HG02981 (cell line): ENCODE results near the gene TNIK.
"Not testable (repeated sequence)": the region's sequence is repeated elsewhere in the genome, so short reads cannot be mapped to it uniquely, and the experiment has no call there.

Source experiments
- ATAC-seq: cut with Tn5 transposase; IDR thresholded peaks from one replicate; pipeline ENCODE4 v1.9.1; 2021; ENCODE audit warnings: mild to moderate bottlenecking, moderate library complexity; ENCODE audit not compliant: unreplicated experiment

Gene TNIK

GRCh38 chr3:171388527-171388926, 71.7 kb downstream of the TNIK start:
- ATAC-seq = no peak

- ATAC-seq = no peak
Measured at GRCh38 chr3:171387062-171387461, 73.1 kb downstream of the TNIK start.

GRCh38 chr3:171385086-171385485, 75.1 kb downstream of the TNIK start:
- ATAC-seq = no peak

- ATAC-seq = no peak
Measured at GRCh38 chr3:171384101-171384891, 75.9 kb downstream of the TNIK start.

GRCh38 chr3:171383206-171384018, 76.8 kb downstream of the TNIK start:
- no peak for ATAC-seq

- not testable (repeated sequence) for ATAC-seq
Measured at GRCh38 chr3:171382347-171382746, 77.9 kb downstream of the TNIK start.

- ATAC-seq = no peak
Measured at GRCh38 chr3:171380711-171381425, 79.3 kb downstream of the TNIK start.

- ATAC-seq = no peak
Measured at GRCh38 chr3:171379961-171380483, 80.2 kb downstream of the TNIK start.

- no peak for ATAC-seq
Measured at GRCh38 chr3:171379281-171379680, 80.9 kb downstream of the TNIK start.

- no peak for ATAC-seq
Measured at GRCh38 chr3:171378586-171378985, 81.6 kb downstream of the TNIK start.

- no peak for ATAC-seq
Measured at GRCh38 chr3:171377859-171378258, 82.3 kb downstream of the TNIK start.

GRCh38 chr3:171376596-171376947, 83.6 kb downstream of the TNIK start:
- no peak for ATAC-seq

- ATAC-seq = peak; percentile 41
Measured at GRCh38 chr3:171375666-171376595, 84.3 kb downstream of the TNIK start.

GRCh38 chr3:171374661-171375285, 85.4 kb downstream of the TNIK start:
- no peak for ATAC-seq

GRCh38 chr3:171374260-171374659, 85.9 kb downstream of the TNIK start:
- ATAC-seq = no peak

- ATAC-seq = no peak
Measured at GRCh38 chr3:171373711-171374110, 86.5 kb downstream of the TNIK start.

GRCh38 chr3:171372694-171373093, 87.5 kb downstream of the TNIK start:
- ATAC-seq = no peak

GRCh38 chr3:171371354-171371753, 88.9 kb downstream of the TNIK start:
- ATAC-seq = no peak

GRCh38 chr3:171369156-171369555, 91.0 kb downstream of the TNIK start:
- no peak for ATAC-seq

GRCh38 chr3:171366738-171367137, 93.5 kb downstream of the TNIK start:
- ATAC-seq = not testable (repeated sequence)
